ENCODE results near the gene ZNF185. TPM values are rescaled to one million over a fixed set of nuclear protein-coding genes. Genes with fewer than 3 reads are reported as not detected.

ZNF185 gene
- total and polyA plus RNA-seq, 2 of the 8 experiments (the other 6 are each of a cell fraction or from before 2014, with no cell fraction given), result 15.6 to 20.1 TPM

DNA sequence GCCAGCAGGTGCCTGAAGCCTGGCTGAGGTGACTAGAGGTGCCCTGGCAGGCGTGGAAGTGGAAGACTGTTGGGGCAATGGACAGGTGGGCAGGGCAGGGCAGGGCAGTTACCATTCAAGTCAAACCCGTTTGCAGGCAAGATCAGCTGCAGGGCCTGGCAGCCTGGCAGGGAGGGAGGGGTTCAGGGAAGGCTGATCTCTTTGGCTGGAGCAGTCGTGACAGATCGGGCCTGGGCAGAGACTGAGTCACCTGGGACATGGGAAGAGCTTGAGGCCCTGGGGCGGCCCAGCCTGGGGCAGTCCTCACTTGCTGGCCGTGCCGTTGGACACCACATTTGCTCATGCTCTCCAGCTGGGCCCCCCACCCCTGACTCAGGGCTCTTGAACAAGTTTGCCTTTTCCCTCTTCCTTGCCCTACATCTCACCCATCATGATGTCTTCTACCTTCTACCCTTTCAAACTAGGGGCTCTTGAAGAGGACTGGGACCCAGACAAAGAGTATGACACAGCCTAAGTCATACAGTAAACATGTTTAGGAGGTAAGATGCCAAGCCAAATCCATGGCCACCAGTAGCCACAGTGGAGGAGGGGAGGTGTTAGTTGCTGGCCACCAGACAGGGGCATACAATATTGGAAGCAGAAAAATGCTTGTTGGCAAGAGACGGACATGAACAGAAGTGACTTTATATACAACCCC is 2.0 kb upstream of the ZNF185 start (continued):
- TF ChIP-seq SP4 (IDR thresholded peaks at IDR 0.05; ENCODE audit: low read length) (no peak), SRF (IDR thresholded peaks at IDR 0.05; ENCODE audit: low read depth, low read length) (no peak), MAFK (IDR thresholded peaks at IDR 0.05; ENCODE audit: low read depth, low read length) (no peak)

Measured in H1 (cell line).